Spinal cord (tissue), 10 donors: ENCODE measurements around the gene LORICRIN. TPM values are rescaled to one million over a fixed set of nuclear protein-coding genes. Genes with fewer than 3 reads are reported as not detected.

ENCODE experiments used
- DNase-seq, 6 donors: peaks; one replicate each; pipeline versions ENCODE4 v3.0.0 to v3.0.0-alpha.2; 2013 to 2015; ENCODE audit warnings: low spot score in 6 of 6, low read depth in 4 of 6
- H3K27ac ChIP-seq: one replicate; pipeline ENCODE4 v1.5.1; 2013; ENCODE audit warnings: low read depth, low read length, control low read depth
- H3K27me3 ChIP-seq: one replicate; pipeline ENCODE4 v1.6.1; 2013; ENCODE audit warnings: low read length; ENCODE audit not compliant: control insufficient read depth, insufficient read depth
- H3K36me3 ChIP-seq: one replicate; pipeline ENCODE4 v1.6.1; 2013; ENCODE audit warnings: low read length; ENCODE audit not compliant: control insufficient read depth, insufficient read depth
- H3K4me1 ChIP-seq: one replicate; pipeline ENCODE4 v1.6.1; 2013; ENCODE audit warnings: low read length; ENCODE audit not compliant: control insufficient read depth, insufficient read depth
- H3K4me3 ChIP-seq: one replicate; pipeline ENCODE4 v1.5.1; 2013; ENCODE audit warnings: low read depth, low read length, control low read depth
- H3K9me3 ChIP-seq: one replicate; pipeline ENCODE4 v1.6.1; 2013; ENCODE audit warnings: low read length; ENCODE audit not compliant: control insufficient read depth, insufficient read depth
- WGBS: methylation state at CpG from one replicate; pipeline ENCODE4 v1.1.5; 2013; ENCODE audit warnings: missing lambda C conversion rate; ENCODE audit not compliant: insufficient coverage; 5-methylcytosine and 5-hydroxymethylcytosine counted together
- polyA plus RNA-seq, 2 donors: library from polyadenylated mRNA; unstranded; fragments of 120-200 nt; gene quantifications; one replicate each; pipeline ENCODE4 v1.2.1, GENCODE V29; 2013; ENCODE audit not compliant: insufficient read length in 2 of 2
- total RNA-seq, 2 donors: library from RNA; depleted of rRNA in 1 of 2; stranded (reverse); fragments of 120-200 nt in 1 of 2; fragments of >200 nt in 1 of 2; gene quantifications; one replicate each; pipeline versions ENCODE4 v1.2.3 to v1.2.4, GENCODE V29; 2013 to 2014
- donor health status: healthy.

LORICRIN gene
- total and polyA plus RNA-seq, 4 donors: 0.22 to 0.77 (median 0.62) TPM; not detected in 1

DNA sequence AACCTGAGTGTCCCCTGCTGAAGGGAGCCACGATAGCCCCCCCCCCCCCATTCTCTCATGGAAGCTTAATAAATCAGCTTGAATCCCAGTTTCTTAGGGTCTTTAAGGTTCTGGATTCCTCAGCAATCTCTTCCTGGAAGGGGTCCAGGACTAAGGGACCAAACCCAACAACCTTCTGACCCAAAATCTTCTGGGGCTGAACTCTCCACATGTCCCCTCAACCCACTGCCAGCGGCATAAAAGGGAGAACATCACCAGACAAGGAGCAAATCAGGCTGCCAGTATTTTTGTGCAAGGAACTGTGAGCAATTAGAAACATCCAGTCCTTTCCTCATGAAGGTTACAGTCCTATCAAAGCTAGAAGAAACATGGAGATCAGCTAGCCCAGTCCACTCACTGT is 12.7 kb upstream of the LORICRIN start:
- 100% methylated on average over 1 of the region's 2 CpGs for WGBS
- no peaks in the 10 kb centered on the region for H3K36me3 ChIP-seq
- H3K27me3 ChIP-seq: no peaks in the 10 kb centered on the region
- H3K4me1 ChIP-seq: no peaks in the 10 kb centered on the region
- H3K9me3 ChIP-seq: no peaks in the 10 kb centered on the region
- no peak overlapping the region for H3K27ac ChIP-seq
- DNase-seq: no peak
- H3K4me3 ChIP-seq: no peak overlapping the region

DNA sequence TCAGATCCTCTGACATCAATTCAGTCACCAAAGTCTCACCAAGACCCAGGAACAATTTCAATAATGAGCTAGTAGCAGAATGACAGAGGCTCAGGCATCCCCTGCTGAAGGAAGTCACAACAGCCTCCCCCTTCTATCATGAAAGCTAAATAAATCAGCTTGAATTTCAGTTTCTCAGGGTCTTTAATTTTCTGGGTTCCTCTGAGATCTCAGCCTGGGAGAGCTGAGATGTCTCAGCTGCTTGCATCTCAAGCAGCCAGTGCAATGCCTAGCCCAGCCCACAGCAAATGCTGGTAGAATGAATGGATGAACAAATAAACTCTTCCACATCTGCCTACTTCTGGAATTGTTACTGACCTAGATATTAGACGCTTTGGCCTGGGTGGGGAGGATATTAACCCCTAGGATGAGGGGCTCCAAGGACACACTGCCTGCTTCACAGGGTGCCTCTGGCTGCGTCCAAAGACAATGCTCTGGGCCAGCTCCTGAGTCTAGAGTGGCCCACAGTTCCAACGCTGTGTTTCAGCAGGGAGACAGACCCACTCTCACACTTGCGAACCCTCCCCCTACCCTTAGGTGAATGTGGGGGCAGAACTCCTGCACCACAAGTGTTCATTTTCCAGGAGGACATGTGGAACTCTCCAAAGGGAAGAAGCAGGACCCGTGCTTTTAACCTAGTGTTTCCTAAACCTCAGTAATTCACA is 11.2 kb upstream of the LORICRIN start:
- peak in 1 of 6 donors; percentile 4 for DNase-seq
- H3K4me1 ChIP-seq: no peaks in the 10 kb centered on the region
- no peak overlapping the region for H3K27ac ChIP-seq
- 50% methylated on average over 1 of the region's 5 CpGs for WGBS
- H3K27me3 ChIP-seq: no peaks in the 10 kb centered on the region
- H3K9me3 ChIP-seq: no peaks in the 10 kb centered on the region
- no peak overlapping the region for H3K4me3 ChIP-seq
- H3K36me3 ChIP-seq: no peaks in the 10 kb centered on the region

DNA sequence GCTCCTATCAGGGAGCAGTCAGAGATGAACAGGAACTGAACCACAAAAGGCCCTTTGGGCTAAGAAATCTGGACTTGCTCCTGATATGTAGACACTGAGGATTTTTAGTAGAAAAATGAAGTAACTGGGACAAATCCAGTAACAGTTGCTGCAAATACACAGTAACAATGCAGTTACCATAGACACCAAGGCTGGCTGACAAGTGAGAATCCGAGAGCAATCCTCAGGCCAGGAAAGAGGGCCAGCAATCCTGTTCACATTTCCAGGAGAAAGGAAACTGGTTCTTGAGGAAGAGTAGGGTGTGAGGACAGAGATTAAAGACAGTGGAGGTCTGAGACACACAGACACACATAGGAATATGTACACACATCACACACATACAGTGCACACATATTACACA is 9.3 kb upstream of the LORICRIN start:
- Histone ChIP-seq H3K27ac (no peak overlapping the region), H3K27me3 (no peaks in the 10 kb centered on the region), H3K4me3 (no peak overlapping the region), H3K36me3 (no peaks in the 10 kb centered on the region), H3K4me1 (no peaks in the 10 kb centered on the region), H3K9me3 (no peaks in the 10 kb centered on the region)
- DNase-seq: peak in 3 of 6 donors; percentile 9 to 76 (median 22)
- no CpG with 5 or more reads among the region's 1 CpG for WGBS

- 86% methylated on average over 1 of the region's 2 CpGs for WGBS
- no peaks in the 10 kb centered on the region for H3K9me3 ChIP-seq
- no peaks in the 10 kb centered on the region for H3K4me1 ChIP-seq
- H3K27ac ChIP-seq: no peak overlapping the region
- no peaks in the 10 kb centered on the region for H3K36me3 ChIP-seq
- H3K4me3 ChIP-seq: no peak overlapping the region
- no peak for DNase-seq
- H3K27me3 ChIP-seq: no peaks in the 10 kb centered on the region
These were observed 8.4 kb upstream of the LORICRIN start for GRCh38 chr1:153251087-153251486.

DNA sequence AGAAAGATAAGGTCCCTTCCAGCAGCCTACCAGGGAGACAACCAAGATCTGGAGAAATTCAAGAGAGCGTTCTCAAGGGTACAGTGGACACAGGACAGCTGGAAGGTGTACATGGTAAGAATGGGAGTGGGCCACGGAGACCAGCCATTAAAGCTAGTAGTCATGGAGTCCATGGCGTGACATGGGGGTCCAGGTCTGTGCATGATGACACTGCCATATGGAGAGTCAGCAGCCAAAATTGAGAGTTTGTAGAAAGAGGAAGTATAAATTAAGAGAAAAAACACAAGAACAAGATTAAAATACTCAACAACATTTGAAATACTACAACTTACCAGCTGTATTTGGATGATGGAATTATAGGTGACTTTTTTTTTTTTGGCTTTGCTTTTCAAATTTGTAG is 7.9 kb upstream of the LORICRIN start:
- 98% methylated on average over 3 of the region's 3 CpGs for WGBS
- H3K4me1 ChIP-seq: no peaks in the 10 kb centered on the region
- H3K27ac ChIP-seq: no peak overlapping the region

GRCh38 chr1:153251988-153252387 is 7.5 kb upstream of the LORICRIN start:
- 83% methylated on average over 4 of the region's 4 CpGs for WGBS
- H3K27ac ChIP-seq: no peak overlapping the region
- no peaks in the 10 kb centered on the region for H3K9me3 ChIP-seq
- no peaks in the 10 kb centered on the region for H3K4me1 ChIP-seq
- DNase-seq: no peak
- H3K27me3 ChIP-seq: no peaks in the 10 kb centered on the region
- no peak overlapping the region for H3K4me3 ChIP-seq
- no peaks in the 10 kb centered on the region for H3K36me3 ChIP-seq

More for the DNA sequence above, 7.9 kb upstream of the LORICRIN start:
- no peaks in the 10 kb centered on the region for H3K36me3 ChIP-seq
- DNase-seq: no peak
- no peaks in the 10 kb centered on the region for H3K27me3 ChIP-seq
- H3K9me3 ChIP-seq: no peaks in the 10 kb centered on the region
- no peak overlapping the region for H3K4me3 ChIP-seq

DNA sequence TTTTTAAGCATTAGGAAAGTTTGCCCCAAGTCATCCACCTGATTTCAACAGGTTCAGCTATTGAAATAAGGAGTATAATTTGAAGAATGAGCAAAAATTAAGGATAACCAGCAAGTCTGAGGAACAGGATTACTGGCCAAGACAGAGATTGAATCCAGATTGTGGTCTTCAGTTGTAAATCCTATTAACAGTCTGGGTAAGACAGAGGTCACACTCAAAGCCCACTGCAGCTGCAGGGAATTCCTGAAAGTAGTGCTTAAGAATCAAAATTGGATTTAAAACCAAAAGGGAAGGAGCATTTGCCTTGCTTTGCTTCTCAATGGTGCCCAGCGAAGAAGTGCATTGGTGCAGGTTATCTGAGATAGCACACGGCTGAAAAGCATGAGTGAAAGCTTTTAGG is 6.4 kb upstream of the LORICRIN start:
- H3K36me3 ChIP-seq: no peaks in the 10 kb centered on the region
- no peaks in the 10 kb centered on the region for H3K9me3 ChIP-seq
- DNase-seq: no peak
- WGBS: 97% methylated on average over 2 of the region's 2 CpGs
- H3K4me3 ChIP-seq: no peak overlapping the region
- no peak overlapping the region for H3K27ac ChIP-seq
- H3K27me3 ChIP-seq: no peaks in the 10 kb centered on the region
- no peaks in the 10 kb centered on the region for H3K4me1 ChIP-seq

DNA sequence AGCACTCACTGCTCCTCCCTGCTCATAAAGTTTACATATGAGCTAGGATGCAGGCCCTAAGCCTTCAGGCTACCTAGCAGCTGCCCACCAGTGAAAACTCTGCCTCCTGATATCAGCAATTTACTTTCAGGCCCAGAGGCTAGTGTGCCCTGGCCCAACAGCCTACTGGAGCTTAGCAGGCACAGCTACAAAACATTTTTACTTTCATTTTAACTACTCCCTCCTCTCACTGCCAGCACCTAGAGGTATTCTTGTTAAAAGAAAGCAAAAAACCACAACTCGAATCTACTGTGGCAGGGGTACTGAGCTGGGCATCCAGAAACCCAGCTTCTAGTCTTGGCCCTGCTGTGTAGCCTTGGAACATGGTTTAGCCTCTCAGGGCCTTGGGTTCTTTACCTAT is 5.8 kb upstream of the LORICRIN start:
- Histone ChIP-seq H3K4me3 (no peak overlapping the region), H3K4me1 (no peaks in the 10 kb centered on the region), H3K36me3 (no peaks in the 10 kb centered on the region), H3K9me3 (no peaks in the 10 kb centered on the region), H3K27me3 (no peaks in the 10 kb centered on the region), H3K27ac (no peak overlapping the region)
- WGBS: 60% methylated on average over 1 of the region's 1 CpG
- no peak for DNase-seq

DNA sequence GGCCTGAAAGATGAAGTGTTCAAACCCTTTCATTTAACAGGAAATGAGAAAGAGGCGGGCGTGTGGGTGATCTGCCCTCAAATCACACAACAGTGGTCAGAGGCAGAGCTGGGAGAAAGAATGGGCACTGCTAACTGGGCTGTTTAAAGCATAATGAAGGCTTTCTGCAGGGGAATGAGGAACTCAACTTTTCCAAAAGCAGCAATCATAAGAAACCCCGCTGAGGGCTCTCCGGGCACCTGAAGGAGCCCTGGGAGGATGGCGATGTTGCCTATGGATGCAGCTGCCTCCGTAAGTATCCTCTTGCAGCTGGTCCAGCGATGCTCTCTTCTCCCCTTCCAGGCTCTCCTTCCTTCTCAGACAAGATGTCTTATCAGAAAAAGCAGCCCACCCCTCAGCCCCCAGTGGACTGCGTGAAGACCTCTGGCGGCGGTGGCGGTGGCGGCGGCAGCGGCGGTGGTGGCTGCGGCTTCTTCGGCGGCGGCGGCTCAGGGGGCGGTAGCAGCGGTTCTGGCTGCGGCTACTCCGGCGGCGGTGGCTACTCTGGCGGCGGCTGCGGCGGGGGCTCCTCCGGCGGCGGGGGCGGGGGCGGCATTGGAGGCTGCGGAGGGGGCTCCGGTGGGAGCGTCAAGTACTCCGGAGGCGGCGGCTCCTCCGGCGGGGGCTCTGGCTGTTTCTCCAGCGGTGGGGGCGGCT is 1.2 kb downstream of the LORICRIN start:
- no peak overlapping the region for H3K27ac ChIP-seq
- H3K27me3 ChIP-seq: peaks cover 10% of the 10 kb centered on the region
- H3K4me1 ChIP-seq: peaks cover 10% of the 10 kb centered on the region
- H3K36me3 ChIP-seq: no peaks in the 10 kb centered on the region
- H3K9me3 ChIP-seq: peaks cover 2% of the 10 kb centered on the region
- WGBS: under 1% methylated on average over 43 of the region's 45 CpGs
- H3K4me3 ChIP-seq: peak overlapping the region; percentile 6
- peak in 4 of 6 donors; percentile 15 to 80 (median 45) for DNase-seq
